GM18951 (cell line): ENCODE data around the gene LIPC.

Source experiments
- POLR2A ChIP-seq: IDR thresholded peaks from 4 replicates; pipeline ENCODE4 v1.6.1; 2011; ENCODE audit warnings: mild to moderate bottlenecking; ENCODE audit not compliant: insufficient read length, insufficient read depth; ENCODE audit errors: extremely low read depth
- in situ Hi-C: fragments of 300-500 bp; cut with MboI; formaldehyde crosslinking; loops from one replicate; pipeline ENCODE4 v1.12.0; 2022; ENCODE audit warnings: low sequenced_read_pairs, mixed read lengths, inconsistent platforms; ENCODE audit not compliant: unreplicated experiment

Gene LIPC

GRCh38 chr15:58538225-58538727 lies 106.5 kb downstream of the LIPC start:
- no peak for TF ChIP-seq POLR2A
- in situ Hi-C loops = no loop called here

DNA sequence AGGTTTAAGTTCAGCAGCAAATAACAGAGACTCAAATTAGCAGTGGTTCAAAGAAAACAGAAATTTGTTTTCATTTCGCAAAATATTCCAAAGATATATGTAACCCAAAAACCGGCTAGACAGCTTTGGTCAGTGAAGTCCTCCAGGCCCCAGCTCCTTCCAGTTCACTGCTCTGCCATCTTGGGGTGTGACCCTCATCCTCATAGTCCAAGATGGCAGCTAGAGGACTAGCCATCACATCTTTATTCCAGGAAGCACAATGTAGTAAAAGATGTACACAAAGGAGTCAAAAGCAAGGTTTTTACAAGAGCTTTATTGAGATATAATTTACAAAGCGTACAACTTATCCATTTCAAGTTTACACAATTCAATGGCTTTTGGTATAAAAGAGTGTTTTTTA lies 107.1 kb downstream of the LIPC start:
- in situ Hi-C loops = no loop called here

GRCh38 chr15:58539548-58539947 lies 107.8 kb downstream of the LIPC start:
- in situ Hi-C loops = no loop called here
- TF ChIP-seq POLR2A = no peak

More for the DNA sequence above, 107.1 kb downstream of the LIPC start:
- no peak for TF ChIP-seq POLR2A

GRCh38 chr15:58541410-58542087 lies 109.8 kb downstream of the LIPC start:
- in situ Hi-C loops = no loop called here
- TF ChIP-seq POLR2A = no peak

GRCh38 chr15:58543664-58544335 lies 112.0 kb downstream of the LIPC start:
- in situ Hi-C loops = no loop called here
- TF ChIP-seq POLR2A = no peak

DNA sequence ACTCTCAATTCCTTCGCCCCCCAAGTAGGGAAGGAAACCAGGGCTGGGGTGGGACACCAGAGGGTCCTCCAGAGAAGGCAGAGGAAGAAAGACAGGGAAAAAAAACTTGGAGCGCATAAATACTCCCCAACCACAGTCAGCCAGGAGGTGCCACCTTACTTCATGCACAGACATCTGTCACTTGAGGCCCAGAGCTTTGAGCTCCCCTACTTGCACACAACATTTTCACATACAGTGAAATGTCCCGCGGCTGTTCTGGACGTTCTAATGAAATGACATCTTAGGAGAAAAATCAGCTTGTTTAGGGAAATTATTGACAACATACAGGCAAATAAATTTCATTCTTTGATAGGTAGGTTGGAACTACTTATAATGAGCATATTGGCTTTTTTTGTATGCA lies 113.0 kb downstream of the LIPC start:
- in situ Hi-C loops = no loop called here
- no peak for TF ChIP-seq POLR2A

- TF ChIP-seq POLR2A = no peak
- in situ Hi-C loops = no loop called here
These were observed 113.7 kb downstream of the LIPC start for GRCh38 chr15:58545307-58546065.

- in situ Hi-C loops = no loop called here
- no peak for TF ChIP-seq POLR2A
These were observed 114.3 kb downstream of the LIPC start for GRCh38 chr15:58546066-58546591.

DNA sequence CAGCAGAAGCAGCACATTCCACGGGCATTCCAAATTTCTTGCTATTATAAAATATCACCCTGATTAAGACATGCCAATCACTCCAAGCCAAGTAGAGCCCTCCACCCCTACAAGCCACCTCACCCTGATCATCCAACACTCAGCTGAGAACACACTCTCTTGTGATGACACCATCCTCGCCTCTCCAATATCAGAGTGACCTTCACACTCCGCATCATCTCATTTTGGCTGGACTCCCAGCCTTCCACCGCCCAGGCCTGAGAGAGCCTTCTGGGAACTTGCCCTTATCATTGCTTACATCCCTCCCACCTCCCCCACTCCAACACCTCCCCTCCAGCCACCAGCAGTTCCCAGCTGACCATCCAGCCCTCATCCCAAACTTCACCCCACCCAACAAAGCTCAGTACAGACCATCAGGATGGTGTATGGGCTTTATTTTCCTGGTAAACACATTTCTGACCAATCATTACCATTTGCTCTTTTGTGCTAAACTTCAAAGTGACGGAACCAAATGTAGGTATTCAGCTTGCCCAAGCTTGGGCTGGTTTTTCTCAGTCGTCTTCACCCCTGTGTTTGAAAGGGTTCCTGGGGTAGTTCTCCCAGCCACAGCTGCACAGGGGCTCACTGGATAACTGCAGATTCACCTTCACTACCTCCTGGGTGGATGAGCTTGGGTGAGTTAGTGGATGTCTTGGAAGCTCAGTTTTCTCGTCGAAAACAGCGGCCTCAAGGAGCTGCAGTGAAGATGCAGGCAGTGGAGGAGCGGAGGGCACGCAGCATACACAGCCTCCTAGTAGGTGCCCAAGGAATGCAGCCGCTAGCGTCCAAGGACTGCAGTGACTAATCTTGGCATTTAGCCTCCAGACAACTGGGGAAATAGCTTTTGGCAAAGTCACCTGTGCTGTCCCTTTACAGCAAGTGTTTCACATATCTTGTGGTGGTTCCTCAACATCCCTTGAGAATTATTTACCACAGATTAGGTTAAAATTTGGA lies 115.1 kb downstream of the LIPC start:
- in situ Hi-C loops = no loop called here

GRCh38 chr15:58547628-58548307 lies 116.0 kb downstream of the LIPC start:
- in situ Hi-C loops = no loop called here
- TF ChIP-seq POLR2A = no peak

More for the DNA sequence above, 115.1 kb downstream of the LIPC start:
- no peak for TF ChIP-seq POLR2A

DNA sequence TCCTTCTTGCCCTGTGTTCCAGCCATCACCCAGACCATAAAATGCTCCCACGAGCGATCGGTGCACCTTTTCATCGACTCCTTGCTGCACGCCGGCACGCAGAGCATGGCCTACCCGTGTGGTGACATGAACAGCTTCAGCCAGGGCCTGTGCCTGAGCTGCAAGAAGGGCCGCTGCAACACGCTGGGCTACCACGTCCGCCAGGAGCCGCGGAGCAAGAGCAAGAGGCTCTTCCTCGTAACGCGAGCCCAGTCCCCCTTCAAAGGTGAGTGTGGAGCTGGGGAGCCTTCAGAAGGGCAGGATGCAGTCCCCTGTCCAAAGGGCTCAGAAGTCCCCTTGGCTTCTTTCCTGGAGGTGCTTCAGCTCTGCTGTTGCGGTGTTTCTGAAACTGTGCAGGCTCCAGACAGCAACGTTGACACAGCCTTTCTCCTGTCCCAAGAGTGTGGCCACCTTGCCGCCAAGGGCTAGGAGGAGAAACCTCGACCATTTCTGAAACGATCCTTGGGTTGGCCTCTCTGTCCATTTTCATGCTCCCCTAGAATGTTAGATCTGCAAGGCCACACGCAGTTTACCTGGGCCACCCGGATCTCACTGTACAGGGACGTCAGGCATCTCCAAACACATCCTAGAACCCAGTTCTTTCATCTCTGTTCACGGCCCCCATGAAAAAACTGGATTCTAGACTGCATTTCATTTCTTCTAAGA lies 116.7 kb downstream of the LIPC start:
- in situ Hi-C loops = no loop called here
- no peak for TF ChIP-seq POLR2A
